Measurements from ENCODE around the gene SOWAHA. TPM values are rescaled to one million over a fixed set of nuclear protein-coding genes. Genes with fewer than 3 reads are reported as not detected.

The SOWAHA gene
- total and polyA plus RNA-seq, 7 donors = 0.01 to 0.06 TPM; not detected in 5

GRCh38 chr5:132826424-132827082 is 13.5 kb downstream of the SOWAHA start:
- intact Hi-C loops (cut with DNase I) = loop anchor here in 1 of 2 donors (5.0 kb wide), 1 partner anchor 56 kb away; no protein-coding TSS in a partner anchor
- WGBS, 3 donors = 78 to 88% (median 79%) methylated on average over 6 of the region's 6 CpGs
- H3K27ac ChIP-seq = no peak overlapping the region

GRCh38 chr5:132827943-132828673 is 15.0 kb downstream of the SOWAHA start:
- ATAC-seq (no peak), DNase-seq (no peak)
- Histone ChIP-seq H3K9me3 (no peaks in the 10 kb centered on the region), H3K4me1 (peaks cover 5% of the 10 kb centered on the region), H3K36me3 (ENCODE audit: insufficient read depth in 1 of 2, low read depth in 1 of 2) (no peaks in the 10 kb centered on the region), H3K27ac (no peak overlapping the region), H3K27me3 (ENCODE audit: insufficient read depth in 3 of 3, low read length in 2 of 3) (peaks cover 0 to 43% (median 5%) of the 10 kb centered on the region in 3 donors), H3K4me3 (no peak overlapping the region)
- intact Hi-C loops (cut with DNase I) = loop anchor here in 1 of 2 donors (5.0 kb wide), 1 partner anchor 54 kb away; no protein-coding TSS in a partner anchor
- no peak for TF ChIP-seq CTCF (IDR thresholded peaks at IDR 0.05)
- WGBS, 3 donors = 89 to 94% (median 93%) methylated on average over 4 of the region's 4 CpGs

More at GRCh38 chr5:132826424-132827082, 13.5 kb downstream of the SOWAHA start:
- Histone ChIP-seq H3K4me3 (no peak overlapping the region), H3K4me1 (peaks cover 5% of the 10 kb centered on the region), H3K27me3 (ENCODE audit: insufficient read depth in 3 of 3, low read length in 2 of 3) (peaks cover 0 to 48% (median 5%) of the 10 kb centered on the region in 3 donors), H3K9me3 (no peaks in the 10 kb centered on the region), H3K36me3 (ENCODE audit: insufficient read depth in 1 of 2, low read depth in 1 of 2) (no peaks in the 10 kb centered on the region)
- no peak for TF ChIP-seq CTCF (IDR thresholded peaks at IDR 0.05)
- DNase-seq = no peak
- no peak for ATAC-seq

- intact Hi-C loops (cut with DNase I) = loop anchor here in 1 of 2 donors (5.0 kb wide), 1 partner anchor 53 kb away; no protein-coding TSS in a partner anchor
- H3K27me3 ChIP-seq (ENCODE audit: insufficient read depth in 3 of 3, low read length in 2 of 3) = peaks cover 0 to 41% (median 5%) of the 10 kb centered on the region in 3 donors
Measured at GRCh38 chr5:132828846-132829494, 15.9 kb downstream of the SOWAHA start.

More at GRCh38 chr5:132828846-132829494, 15.9 kb downstream of the SOWAHA start:
- 77 to 85% (median 80%) methylated on average over 4 of the region's 4 CpGs for WGBS, 3 donors
- ATAC-seq (no peak), DNase-seq (no peak)
- peaks cover 5% of the 10 kb centered on the region for H3K4me1 ChIP-seq
- H3K27ac ChIP-seq = no peak overlapping the region
- TF ChIP-seq CTCF (IDR thresholded peaks at IDR 0.05) = no peak
- H3K36me3 ChIP-seq (ENCODE audit: insufficient read depth in 1 of 2, low read depth in 1 of 2) = no peaks in the 10 kb centered on the region
- no peaks in the 10 kb centered on the region for H3K9me3 ChIP-seq
- H3K4me3 ChIP-seq = peak overlapping the region; percentile 82
